GM19025 (cell line): ENCODE measurements around the gene PHLDA2.
A peak's percentile ranks its signal among the peaks of the same experiment; 100 is the strongest.

Source experiments
- ATAC-seq: cut with Tn5 transposase; IDR thresholded peaks from one replicate; pipeline ENCODE4 v1.9.1; 2021; ENCODE audit warnings: mild to moderate bottlenecking, low read depth, moderate library complexity; ENCODE audit not compliant: unreplicated experiment

Gene PHLDA2

DNA sequence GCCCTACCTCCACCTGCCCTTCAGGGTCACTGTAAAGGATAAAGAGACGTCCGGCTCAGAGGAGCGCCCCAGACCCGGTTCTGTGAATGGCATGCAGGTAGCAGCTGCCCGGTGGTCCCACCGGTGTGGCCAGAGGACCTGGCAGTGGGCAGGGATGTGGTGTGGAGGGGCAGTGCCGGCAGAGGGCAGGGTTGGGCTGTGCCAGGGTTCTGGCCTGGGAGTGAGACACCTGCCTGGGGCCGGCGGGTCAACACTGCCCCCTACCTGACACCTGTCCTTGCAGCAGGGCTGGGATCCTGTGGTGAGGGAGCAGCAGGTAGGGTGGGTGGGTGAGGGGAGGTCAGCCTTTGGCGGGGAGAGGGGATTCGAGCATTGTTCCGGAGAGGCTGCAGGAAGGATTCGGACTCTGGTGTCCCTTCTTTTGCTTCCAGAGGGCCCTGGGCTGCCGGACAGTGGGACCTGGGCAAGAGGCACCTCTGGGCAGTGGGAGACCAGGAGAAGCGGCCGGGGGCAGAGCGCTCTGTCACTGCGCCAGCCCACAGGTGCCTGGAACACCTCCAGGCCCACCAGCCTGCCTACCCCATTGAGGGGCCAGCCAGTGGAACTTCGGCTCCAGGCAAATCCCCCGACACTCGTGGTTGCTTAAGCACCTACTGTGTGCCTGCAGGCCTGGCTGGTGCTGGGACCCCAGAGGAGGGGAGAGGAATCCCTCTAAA lies 1.6 kb upstream of the PHLDA2 start:
- peak; percentile 43 for ATAC-seq

DNA sequence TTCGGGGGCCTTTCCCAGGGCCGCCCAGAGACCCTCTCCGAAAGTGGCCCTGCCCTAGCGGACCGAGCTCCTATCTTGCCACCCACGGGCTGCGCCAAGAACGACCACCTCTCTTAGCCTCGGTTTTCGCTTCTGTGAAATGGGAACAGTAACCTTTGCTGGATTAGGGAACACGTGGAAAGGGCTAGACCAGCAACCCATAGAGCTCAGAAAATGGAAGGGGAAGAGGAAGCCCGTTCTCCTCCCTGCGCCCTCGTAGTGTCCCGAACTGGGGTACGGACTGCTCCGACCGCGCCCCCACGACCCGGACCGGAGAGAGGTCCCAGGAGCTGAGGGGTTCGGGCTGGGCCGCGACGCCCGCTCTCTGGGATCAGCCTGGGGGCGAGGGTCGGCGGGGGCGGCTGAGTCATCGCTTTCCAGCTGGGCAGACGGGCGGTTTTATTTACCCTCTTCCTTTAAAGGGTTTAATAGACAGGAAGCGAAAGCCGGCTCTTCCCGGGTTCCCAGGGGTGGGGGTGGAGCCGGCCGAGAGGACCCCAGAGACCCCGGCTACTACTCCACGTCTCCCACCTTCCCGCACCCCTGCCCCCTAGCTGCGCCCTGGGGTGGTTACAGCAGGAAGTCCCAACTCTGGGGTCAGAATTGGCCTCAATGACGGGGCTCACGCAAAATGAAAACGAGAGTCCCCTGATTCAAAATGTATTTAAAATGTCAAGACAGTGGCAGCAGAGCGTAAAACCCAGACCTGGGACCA lies 907 bp upstream of the PHLDA2 start:
- peak; percentile 23 for ATAC-seq

DNA sequence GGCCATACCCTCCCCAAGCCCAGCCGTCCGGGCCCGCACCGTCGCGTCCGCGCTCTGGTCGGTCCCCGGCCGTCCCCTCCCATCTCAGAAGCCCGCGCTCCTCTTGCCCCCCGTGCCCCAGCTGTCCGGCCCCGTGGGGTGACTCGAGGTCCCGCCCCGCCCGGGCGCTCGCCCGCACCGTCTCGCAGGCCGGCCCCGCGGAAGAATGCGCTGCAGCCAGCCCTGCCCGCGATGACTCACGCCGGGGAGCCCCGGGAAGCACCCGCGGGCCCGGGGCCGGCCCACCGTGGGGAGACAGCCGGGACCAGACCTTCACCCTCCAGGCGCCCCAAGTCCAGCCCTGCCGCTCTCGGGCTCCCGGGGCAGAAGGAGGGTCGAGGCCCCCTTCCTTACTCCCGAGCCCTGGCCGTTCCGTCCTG lies 320 bp upstream of the PHLDA2 start:
- ATAC-seq: no peak

DNA sequence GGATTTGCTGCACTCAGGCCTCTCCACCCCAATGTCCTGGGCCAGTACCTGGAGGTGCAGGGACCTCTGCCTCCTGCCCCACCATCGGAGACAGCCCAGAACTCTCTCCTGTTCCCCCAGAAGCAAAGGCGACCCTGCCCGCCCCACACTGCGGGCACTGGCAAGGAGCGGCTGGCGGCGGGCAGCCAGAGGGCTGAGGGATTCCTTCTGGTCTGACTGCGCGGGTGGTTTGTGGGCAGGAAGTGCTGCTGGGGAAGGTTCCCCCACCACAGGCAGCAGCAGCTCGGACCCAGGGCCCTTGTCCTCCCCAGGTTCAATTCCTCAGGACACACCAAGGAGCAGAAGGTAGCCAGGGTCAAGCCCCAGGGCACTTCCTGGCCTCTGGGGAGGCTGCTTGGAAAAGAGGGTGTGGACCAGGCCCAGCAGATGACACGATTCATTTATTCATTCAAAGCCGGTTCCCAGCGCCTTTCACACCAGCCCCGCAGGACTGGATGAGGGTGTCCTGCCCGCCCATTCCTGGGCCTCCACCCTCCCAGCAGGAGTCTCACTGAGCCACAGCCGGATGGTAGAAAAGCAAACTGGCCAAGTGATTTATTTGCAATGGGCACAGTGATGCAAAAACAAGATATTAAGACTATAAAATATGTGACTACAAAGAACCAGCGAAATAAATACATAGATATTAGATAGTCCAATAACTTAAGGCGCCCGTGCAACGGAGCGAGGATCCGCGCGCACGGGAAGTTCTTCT lies 1.2 kb downstream of the PHLDA2 start:
- ATAC-seq: no peak

DNA sequence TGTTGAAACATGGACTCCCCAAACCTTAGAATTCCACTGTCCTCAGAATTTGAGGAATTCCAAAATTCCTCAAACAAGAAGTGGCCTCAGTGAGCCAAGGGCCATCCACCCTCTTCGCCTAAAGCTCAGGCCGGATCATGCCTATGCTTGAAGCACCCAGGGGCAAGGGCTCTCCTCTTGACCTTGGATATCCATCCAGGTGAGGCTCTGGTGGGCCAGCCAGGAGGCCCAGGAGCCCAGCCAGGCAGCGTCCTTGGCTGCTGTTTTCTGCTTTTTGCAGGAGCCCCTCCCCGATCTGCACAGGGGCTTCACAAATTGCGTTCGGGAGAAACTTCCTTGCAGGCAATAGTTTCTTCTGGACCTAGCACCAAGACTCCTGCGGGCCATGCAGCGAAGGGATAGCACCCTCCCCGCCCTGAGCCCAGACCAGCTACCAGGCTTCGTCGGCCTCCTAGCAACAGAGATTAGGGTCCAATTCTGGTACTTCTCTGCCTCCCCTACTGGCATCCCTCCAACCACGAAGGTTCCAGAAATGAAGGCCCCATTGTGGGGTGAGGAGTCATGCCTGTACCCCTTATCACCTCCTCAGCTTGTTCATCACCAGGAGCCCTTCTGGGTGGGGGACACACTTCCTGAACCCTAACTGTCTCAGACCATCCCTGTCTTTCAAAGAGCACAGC lies 2.0 kb downstream of the PHLDA2 start:
- no peak for ATAC-seq

DNA sequence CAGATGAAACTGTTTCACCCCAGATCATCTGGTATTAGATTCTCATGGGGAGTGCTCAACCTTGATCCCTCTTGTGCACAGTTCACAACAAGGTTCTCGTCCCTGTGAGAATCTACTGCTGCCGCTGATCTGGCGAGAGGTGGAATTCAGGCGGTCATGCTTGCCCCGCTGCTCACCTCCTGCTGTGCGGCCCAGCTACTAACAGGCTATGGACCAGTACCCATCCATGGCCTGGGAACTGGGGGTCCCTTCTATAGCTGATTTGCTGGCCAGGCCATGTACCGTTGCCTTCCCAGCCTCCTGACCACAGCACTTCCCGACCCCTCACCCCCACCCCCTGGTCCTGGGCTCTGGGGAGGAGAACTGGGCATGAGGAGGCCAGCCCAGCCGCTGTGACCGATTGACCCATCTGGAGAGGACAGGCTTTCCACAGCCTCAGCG lies 2.6 kb downstream of the PHLDA2 start:
- ATAC-seq: no peak

DNA sequence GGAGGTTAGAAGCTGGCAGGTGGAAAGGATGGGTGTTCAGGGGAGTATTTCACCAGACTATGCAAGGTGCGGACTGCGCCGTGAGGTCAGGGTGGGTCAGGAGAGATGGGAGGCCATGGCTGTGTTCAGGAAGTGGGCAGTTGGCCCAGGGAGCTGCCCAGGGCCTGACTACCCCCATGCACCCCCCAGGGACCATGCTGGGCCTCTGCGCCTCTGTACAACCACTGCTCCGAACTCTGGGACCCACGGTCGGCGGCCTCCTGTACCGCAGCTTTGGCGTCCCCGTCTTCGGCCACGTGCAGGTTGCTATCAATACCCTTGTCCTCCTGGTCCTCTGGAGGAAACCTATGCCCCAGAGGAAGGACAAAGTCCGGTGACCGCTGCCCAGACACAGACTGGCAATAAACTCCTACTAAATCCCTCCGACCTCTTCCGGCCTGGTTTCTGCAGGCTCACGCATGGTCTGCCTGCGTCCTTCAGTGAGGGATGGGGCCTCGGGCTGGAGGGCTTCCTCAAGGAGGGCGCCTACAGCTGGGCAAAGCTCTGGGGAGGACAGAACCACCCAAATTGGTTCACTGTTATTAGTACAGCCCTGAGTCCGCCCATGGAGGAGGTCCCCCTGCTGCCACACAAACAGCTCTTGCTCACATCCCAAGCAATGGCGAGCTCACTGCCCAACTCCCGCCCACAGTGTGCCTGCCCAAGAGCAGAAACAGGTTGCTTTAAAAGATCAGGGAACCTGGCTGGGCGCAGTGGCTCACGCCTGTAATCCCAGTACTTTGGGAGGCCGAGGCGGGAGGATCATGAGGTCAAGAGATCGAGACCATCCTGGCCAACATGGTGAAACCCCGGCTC lies 4.2 kb downstream of the PHLDA2 start:
- ATAC-seq: no peak

DNA sequence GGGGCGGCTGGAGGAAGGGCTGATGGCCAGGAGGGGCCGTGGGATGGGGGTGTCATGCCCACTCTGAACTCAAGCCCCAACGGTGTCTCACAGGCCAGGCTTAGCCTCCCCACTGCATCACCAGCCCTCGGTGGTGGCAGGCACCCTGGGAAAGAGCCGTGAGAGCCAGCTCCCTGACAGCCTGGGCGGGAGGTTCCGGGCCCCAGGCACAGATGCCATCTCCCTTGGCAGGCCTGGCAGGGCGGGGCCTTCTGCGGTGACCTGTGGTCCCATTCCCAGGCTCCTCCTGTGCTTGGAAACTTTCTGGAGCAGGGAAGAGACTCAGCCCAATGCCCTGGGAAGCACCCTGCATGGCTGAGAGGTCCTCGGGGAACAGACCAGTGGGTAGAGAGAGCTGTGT lies 4.8 kb downstream of the PHLDA2 start:
- ATAC-seq: no peak

DNA sequence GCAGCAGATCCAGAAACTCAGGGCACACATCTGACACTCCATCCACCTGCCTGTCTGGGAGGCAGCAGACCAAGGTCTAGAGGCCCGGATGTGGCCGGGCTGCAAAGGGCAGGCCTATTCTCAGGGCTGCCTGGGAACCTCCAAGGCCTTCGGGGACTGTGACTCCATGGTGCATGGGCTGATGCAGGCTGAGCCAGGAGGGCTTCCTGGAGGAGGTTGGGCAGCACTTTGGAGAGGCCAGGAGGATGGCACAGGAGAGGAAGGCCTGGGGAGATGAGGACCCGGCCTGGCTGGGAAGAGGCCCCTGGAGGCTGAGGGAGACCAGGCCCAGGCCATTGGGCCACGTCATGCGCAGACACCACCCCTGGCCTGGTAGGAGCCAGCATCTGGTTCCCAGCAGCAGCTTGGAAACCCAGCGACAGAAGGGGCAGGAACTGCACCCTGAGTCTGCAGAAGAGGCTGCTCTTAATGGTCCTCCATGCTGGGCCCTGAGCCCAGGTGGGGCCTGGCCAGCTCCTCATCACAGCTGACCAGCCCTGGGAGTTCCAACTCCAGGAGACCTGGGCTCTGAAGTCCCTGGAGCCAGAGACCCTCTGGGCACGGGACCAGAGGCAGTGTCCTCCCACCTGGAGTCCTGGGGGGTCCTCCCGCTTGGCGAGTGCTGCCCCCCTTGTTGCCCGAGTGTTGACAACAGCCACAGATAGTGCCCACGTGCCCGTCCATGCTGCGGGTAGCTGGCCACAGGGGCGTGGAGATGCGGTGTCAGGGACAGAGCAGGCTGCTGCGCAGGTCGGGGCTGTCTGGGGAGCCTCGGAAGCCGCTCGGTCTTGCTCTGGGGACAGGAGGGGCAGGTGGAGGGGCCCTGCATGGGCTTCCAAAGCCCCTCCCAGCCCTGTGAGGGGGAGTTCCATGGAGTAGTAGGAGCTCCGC lies 5.5 kb downstream of the PHLDA2 start:
- no peak for ATAC-seq

DNA sequence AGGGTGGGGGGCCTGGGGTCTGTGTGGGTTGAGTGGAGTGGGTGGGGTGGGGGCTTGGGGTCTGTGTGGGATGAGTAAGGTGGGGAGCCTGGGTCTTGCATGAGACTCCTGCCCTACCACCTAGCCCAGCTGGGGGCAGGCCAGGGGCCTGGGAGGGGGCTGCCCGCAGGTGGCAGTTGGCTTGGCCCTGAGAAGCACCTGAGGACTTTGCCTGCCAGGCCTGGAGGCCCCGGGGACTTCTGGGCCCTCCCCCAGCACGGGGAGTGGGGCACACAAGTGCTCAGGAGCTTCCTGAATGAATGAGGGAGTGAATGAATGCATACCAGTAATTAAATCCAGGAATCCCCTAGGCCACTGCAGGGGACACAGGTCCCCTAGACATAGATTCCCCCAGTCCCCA lies 6.6 kb downstream of the PHLDA2 start:
- ATAC-seq: no peak

DNA sequence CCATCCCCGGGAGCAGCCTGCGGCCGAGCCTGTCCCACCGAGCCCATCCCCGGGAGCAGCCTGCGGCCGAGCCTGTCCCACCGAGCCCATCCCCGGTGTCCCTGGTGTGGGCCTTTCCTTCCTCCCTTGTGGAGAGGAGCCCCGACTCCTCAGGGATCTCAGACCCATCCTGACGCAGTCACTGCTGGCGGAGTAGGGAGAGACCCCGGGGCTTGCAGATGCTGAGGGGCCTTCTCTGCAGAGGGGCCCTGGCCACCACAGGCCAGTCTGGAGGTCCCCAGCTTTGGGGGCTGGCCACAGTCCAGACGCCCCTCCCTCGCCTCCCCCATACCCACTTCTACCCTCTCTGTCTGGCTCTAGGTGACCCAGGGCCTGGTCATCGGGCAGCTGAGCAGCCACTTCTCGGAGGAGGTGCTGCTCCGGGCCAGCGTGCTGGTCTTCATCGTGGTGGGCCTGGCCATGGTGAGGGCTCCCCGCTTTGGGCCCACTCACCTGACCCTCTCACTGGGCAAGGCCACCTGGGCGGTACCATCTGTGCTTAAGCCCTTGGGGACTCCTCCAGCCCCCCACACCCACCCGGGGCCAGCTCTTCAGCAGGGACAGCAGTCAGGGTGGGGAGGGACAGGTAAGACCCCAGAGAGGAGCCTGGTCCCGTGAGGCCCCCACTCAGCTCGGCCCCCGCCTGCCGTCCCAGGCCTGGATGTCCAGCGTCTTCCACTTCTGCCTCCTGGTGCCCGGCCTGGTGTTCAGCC lies 7.3 kb downstream of the PHLDA2 start:
- no peak for ATAC-seq

DNA sequence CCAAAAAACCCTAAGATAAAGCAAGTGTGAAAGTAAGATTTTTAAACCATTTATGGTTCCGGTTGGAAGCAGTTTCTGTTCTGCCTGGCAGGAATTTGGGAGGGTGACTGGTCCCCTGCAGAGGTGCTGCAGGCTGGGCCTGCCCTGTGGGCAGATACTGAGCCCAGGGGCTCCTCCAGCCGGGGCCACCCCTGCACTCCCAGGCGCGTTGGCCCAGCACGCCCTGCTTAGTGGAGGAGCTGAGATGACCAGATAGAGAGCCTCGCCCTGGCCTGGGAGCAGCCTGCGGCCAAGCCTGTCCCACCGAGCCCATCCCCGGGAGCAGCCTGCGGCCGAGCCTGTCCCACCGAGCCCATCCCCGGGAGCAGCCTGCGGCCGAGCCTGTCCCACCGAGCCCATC lies 8.0 kb downstream of the PHLDA2 start:
- ATAC-seq: no peak

DNA sequence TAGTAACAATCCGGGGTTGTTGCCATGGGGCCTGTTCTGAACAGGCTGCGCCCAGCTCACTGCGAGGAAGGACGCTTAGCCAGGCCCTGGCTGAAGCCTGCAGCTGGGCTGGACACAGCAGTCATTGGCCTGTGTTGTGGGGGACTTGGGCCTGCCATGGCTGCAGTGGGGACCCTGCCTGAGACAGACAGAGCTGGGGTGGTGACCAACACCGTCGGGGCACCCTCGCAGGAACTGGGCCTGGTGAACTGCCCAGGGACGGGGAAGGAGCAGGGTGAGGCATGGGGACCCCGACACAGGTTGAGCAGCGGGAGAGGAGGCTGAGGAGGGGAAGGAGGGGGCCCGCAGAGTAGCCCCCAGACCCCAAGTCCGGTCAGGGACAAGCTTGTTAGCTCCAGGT lies 8.9 kb downstream of the PHLDA2 start:
- no peak for ATAC-seq

DNA sequence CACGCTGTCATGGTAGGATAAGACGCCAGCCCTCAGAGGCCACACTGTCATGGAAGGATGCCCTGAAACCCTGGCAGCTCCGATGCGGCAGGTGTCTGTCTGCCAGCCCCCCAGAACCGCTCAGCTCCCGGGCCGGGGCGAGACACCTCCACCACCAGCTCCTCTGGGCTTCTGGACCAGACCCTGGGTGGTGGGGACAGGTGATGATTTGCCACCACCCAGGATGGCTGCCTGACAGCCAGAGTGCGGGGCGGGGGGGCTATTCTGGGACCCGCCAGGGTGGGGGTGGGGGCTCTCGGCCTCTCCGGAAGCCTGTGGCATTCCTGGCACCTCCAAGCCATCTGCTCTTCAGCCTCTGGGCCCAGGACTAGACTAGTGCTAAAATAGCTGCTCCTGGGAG lies 9.4 kb downstream of the PHLDA2 start:
- ATAC-seq: no peak

DNA sequence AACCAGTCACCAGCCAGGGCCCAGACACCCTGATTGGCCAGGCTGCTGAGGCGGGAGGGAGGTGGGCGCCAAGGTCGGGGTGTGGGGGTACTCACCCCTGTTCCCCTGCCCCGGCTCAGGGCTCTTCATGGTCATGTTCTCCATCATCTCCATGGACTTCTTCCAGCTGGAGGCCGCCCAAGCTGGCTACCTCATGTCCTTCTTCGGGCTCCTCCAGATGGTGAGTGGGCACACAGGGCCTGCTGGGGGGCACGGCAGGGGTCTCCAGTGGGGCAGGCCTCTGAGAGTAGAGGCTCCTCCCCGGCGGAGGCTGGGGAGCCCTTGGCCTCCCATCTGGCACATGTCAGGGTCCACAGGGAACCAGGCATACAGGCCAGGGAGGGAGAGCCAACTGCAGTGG lies 10.0 kb downstream of the PHLDA2 start:
- no peak for ATAC-seq

DNA sequence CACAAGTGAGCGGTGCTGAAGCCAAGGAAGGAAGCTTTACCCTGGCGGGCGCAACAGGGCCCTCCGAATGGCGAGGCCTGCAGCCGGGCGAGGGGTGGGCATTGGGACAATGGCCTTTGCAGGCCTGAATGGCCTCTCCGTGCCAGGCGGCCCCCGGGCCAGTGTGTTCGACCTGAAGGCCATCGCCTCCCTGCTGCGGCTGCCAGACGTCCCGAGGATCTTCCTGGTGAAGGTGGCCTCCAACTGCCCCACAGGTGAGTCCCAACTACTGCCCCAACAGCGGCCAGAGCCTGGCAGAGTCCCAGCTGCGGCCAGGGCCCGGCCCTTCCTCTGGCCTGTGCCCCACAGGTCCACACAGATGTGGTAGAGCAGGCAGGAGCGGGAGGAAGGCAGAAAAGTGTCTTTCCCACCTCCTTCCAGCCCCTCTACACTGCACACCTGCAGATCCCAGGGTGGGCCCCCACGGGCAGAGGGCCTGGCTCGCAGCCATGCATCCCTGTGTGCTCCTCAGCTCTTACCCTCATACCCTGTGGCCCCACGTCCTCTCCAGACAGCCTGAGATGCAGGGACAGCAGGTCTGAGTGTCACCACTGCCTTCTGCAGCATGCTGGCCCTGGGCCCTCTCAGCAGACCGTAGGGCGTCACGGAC lies 11.3 kb downstream of the PHLDA2 start:
- ATAC-seq: no peak

DNA sequence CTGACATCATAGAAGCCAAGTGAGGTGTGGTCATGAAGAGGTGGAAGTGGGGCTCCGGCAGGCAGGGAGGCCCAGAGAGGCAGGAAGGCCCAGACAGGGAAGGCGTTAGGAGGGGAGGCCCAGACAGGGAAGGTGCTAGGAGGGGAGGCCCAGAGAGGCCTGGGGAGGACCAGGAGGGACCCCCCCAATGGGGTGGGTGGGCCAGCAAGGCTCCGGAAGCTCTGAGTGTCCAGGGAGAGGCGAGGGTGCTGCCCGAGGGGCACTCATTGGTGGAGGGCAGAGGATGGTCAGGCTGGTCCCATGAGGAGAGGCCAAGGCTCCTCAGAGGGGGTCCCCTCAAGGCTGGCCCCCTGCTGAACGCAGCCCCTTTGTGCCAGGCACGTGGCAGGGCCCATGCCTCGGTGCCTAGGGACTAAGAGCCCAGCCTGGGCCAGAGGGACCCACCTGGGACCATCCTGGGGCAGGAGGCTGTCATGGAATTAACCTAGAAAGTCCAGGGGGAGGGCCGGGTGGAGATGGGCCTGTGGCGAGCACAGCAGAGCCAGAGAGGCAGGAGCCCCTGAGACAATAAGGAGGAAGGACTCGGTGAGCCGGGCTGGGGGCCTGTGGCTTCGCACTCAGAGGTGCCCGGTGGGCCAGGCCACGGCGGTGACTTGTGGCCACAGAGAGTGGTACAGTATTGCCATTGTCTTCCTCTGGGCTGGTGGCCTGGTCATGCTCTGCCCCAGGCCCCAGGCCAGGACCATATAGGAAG lies 12.2 kb downstream of the PHLDA2 start:
- ATAC-seq: no peak
